AG09319 (cell line): ENCODE measurements around the gene LCK.

Experiments used
- DNase-seq: peaks from one replicate; pipeline ENCODE4 v3.0.0-alpha.2; 2010; ENCODE audit warnings: low read depth; ENCODE audit errors: extremely low read depth
- TF ChIP-seq, protein P1 (sequence below): IDR thresholded peaks from 2 replicates; pipeline ENCODE4 v1.5.1; 2011; ENCODE audit warnings: low read depth, mild to moderate bottlenecking, inconsistent platforms, low read length, moderate library complexity

The LCK gene

DNA sequence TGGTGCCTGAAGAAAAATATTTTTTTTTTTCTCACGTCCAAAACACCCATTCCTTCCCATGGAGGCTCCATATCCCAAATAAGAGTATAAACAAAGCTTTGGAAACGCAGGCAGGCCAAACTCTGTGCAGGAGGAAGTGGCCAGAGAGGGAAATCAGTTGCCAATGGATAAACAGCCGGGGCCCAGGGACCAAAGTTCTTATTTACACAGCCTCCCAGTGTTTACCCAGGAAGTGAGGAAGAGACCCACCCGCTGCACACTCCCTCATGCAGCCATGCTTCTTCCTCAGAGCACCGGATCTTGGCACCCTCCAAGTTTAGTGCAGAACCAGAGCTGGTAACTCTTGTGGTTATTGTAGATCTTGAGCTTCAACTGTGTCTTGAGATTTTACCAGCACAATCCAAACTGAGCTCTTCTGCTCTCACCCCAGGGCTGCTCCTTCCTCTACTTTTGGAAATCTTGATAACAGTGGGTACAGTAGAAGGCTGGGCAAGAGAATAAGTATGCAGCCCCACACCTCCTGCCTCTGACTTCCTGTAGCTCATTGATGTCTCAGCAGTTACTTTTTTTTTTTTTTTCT lies 70.7 kb downstream of the LCK start:
- DNase-seq = no peak
- TF ChIP-seq, protein P1, sequence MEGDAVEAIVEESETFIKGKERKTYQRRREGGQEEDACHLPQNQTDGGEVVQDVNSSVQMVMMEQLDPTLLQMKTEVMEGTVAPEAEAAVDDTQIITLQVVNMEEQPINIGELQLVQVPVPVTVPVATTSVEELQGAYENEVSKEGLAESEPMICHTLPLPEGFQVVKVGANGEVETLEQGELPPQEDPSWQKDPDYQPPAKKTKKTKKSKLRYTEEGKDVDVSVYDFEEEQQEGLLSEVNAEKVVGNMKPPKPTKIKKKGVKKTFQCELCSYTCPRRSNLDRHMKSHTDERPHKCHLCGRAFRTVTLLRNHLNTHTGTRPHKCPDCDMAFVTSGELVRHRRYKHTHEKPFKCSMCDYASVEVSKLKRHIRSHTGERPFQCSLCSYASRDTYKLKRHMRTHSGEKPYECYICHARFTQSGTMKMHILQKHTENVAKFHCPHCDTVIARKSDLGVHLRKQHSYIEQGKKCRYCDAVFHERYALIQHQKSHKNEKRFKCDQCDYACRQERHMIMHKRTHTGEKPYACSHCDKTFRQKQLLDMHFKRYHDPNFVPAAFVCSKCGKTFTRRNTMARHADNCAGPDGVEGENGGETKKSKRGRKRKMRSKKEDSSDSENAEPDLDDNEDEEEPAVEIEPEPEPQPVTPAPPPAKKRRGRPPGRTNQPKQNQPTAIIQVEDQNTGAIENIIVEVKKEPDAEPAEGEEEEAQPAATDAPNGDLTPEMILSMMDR = no peak

DNA sequence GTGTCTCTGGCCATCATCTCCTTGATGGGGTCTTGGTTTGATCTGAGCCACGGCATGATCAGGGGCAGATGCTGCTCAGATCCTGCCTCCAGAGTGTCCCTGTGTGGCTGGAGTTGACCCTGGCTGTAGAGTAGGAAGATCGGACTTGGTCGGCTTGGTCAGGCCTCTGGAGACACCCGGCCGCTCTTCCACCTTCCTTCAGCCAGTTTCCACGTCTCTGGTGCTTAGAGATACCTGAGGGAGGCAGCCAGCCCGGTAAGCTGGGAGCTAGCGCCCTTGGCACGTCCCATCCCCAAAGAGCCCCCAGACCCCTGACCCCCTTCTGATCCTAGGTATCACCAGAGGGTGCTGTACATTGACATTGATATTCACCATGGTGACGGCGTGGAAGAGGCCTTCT lies 76.1 kb downstream of the LCK start:
- TF ChIP-seq, protein P1 = no peak

DNA sequence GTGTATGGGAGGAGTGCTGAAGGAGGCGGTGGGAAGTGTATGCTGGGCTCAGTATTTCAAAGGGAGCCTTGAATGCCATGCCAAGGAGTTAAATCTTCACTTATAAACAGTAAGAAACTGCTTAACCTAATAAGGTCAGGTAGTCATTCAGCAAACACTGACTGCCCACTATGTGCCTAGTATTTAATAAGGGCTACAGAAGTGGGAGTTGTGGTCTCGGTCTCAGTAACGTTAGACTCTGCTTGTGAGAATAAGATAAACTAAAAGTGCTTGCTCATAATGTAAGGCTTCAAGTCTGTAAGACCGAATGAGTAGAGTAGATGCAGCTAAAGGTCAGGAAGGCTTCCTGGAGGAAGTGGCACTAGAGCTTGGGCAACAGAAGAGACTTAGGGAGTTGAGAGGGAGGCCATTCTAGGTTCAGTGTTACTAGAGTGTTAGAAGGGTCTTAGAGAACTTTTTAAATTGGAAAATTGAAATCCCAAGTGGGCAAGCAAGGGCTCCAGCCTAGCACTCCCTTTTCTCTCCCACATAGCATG lies 78.9 kb downstream of the LCK start:
- DNase-seq = no peak
- TF ChIP-seq, protein P1 = no peak

More for the DNA sequence above, 76.1 kb downstream of the LCK start:
- no peak for DNase-seq

DNA sequence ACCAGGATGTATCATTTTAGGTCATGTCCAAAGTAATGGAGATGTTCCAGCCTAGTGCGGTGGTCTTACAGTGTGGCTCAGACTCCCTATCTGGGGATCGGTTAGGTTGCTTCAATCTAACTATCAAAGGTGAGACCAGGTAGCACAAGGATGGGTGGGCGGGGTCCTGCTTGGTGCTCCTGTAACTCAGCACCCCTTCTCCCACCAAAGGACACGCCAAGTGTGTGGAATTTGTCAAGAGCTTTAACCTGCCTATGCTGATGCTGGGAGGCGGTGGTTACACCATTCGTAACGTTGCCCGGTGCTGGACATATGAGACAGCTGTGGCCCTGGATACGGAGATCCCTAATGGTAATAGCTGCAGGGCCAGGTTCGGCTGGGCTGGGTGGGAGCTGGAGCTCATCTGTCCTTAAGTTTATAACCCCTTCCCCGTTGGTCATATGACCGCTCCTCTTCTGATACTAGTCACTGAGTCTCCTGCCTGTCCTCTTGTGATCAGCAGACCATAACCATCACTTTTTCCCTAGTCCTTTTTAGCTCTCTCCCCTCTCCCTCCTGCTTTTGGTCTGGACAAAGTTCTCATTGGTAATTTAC lies 79.6 kb downstream of the LCK start:
- TF ChIP-seq, protein P1 = no peak
- DNase-seq = no peak

DNA sequence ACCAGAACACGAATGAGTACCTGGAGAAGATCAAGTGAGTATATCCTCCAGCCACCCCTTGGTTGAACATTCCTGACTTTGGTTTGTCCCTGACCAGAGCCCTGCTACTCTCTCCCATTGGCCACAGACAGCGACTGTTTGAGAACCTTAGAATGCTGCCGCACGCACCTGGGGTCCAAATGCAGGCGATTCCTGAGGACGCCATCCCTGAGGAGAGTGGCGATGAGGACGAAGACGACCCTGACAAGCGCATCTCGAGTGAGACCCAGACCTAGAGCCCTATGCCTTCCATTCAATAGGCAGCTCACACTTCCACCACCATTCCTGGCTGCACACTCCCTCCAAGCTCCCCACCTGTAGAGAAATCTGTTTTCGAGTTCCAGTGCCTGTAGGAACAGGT lies 80.5 kb downstream of the LCK start:
- TF ChIP-seq, protein P1 = no peak
- no peak for DNase-seq

DNA sequence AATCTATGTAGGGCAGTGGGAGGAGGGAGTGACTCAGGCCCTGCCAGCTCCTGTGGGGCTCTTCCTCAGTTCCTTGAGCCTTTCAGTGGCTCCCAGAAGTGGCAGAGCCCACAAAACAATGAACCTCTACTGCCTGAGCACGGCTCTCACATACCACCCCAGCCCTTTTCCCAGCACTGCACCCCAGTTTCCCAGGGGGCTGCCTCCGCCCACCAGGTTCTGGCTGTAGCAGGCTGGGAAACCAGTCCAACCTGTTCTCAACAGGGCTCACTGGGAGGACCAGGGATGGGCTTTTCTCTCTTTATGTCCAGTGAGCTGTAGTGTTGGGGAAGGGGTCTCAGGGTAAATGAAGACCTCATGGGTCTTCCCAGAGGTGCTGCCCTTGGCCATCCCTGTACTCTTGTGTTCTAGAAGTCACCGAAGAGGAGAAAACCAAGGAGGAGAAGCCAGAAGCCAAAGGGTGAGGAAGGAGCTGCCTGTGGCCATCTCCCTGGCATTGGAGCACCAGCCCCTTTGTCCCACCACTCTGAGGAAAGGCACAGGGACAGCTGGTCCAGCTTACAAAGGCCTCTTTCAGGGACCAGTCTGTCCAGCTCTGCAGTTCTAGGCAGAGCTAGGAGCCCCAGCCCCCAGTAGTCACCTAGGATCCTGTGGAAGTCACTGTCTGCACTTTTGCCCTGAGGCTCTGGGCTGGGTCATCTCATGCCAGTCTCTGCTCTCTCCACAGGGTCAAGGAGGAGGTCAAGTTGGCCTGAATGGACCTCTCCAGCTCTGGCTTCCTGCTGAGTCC lies 81.4 kb downstream of the LCK start:
- TF ChIP-seq, protein P1 = no peak
- no peak for DNase-seq
